OCI-LY7 (cell line): ENCODE results near the gene DDX10. TPM values are rescaled to one million over a fixed set of nuclear protein-coding genes. Genes with fewer than 3 reads are reported as not detected.

Experiments
- BruUV-seq: library from RNA; stranded (reverse); fragments of 400-500 nt; replicated peaks from 2 replicates; lab custom pipeline; 2021; lab: Mats Ljungman, UMichigan
- CTCF ChIA-PET: fragments of 300-600 bp; sonication (Branson Sonifier 250); formaldehyde crosslinking; loops from one replicate; lab custom pipeline; 2022; ENCODE audit warnings: antibody characterized with exemption; ENCODE audit not compliant: unreplicated experiment; lab: Charles Lee
- POLR2A ChIA-PET: fragments of 300-600 bp; sonication (Branson Sonifier 250); formaldehyde crosslinking; loops from one replicate; lab custom pipeline; 2022; ENCODE audit warnings: antibody characterized with exemption; lab: Charles Lee
- DNase-seq: peaks from one replicate; pipeline ENCODE4 v3.0.0-alpha.2; 2015; ENCODE audit warnings: low spot score
- H2AFZ ChIP-seq: fragments of 200-600 bp; sonication (generic), shearing (Covaris generic); 2 replicates; pipeline ENCODE4 v1.6.1; 2014; ENCODE audit warnings: mild to moderate bottlenecking, antibody characterized with exemption, low read length, moderate library complexity
- H3K27ac ChIP-seq: fragments of 200-600 bp; sonication (generic); 2 replicates; pipeline ENCODE4 v1.5.1; 2014; ENCODE audit warnings: mixed run types, low read depth, mild to moderate bottlenecking, moderate library complexity, low read length, inconsistent platforms; ENCODE audit not compliant: poor library complexity, severe bottlenecking
- H3K36me3 ChIP-seq: fragments of 200-600 bp; sonication (generic); 2 replicates; pipeline ENCODE4 v1.6.1; 2014; ENCODE audit warnings: mild to moderate bottlenecking, antibody characterized with exemption, low read length, moderate library complexity, mixed read lengths; ENCODE audit not compliant: insufficient read depth
- H3K4me1 ChIP-seq: fragments of 200-600 bp; sonication (generic); 2 replicates; pipeline ENCODE4 v1.5.1; 2014; ENCODE audit warnings: mild to moderate bottlenecking, low read length; ENCODE audit not compliant: insufficient read depth, poor library complexity, severe bottlenecking
- H3K4me2 ChIP-seq: fragments of 200-600 bp; sonication (generic); 2 replicates; pipeline ENCODE4 v1.6.1; 2014; ENCODE audit warnings: mild to moderate bottlenecking, low read length
- H3K4me3 ChIP-seq: fragments of 200-600 bp; sonication (generic); 2 replicates; pipeline ENCODE4 v1.5.1; 2014; ENCODE audit warnings: mild to moderate bottlenecking, low read depth, low read length; ENCODE audit not compliant: poor library complexity, severe bottlenecking
- H3K79me2 ChIP-seq: fragments of 200-600 bp; sonication (generic); 2 replicates; pipeline ENCODE4 v1.6.1; 2016; ENCODE audit warnings: low read depth, mild to moderate bottlenecking, low read length, moderate library complexity, mixed read lengths; ENCODE audit not compliant: insufficient read depth
- H3K9me2 ChIP-seq: fragments of 200-600 bp; sonication (generic); 2 replicates; pipeline ENCODE4 v1.6.1; 2016; ENCODE audit warnings: mild to moderate bottlenecking, low read length, mixed read lengths; ENCODE audit not compliant: insufficient read depth
- H3K9me3 ChIP-seq: fragments of 200-600 bp; sonication (generic); 2 replicates; pipeline ENCODE4 v1.6.1; 2014; ENCODE audit warnings: mild to moderate bottlenecking, mixed run types, low read length, mixed read lengths
- H4K20me1 ChIP-seq: fragments of 200-600 bp; sonication (generic); 2 replicates; pipeline ENCODE4 v1.6.1; 2014; ENCODE audit warnings: mild to moderate bottlenecking, antibody characterized with exemption, low read length, moderate library complexity, mixed read lengths; ENCODE audit not compliant: insufficient read depth
- CTCF ChIP-seq: fragments of 200-600 bp; sonication (generic); conservative IDR thresholded peaks from 2 replicates; pipeline ENCODE4 v1.5.1; 2014; ENCODE audit warnings: mild to moderate bottlenecking, antibody characterized with exemption, low read length, moderate library complexity, mixed read lengths
- EZH2phosphoT487 ChIP-seq: fragments of 200-600 bp; sonication (generic); IDR thresholded peaks from 2 replicates; pipeline ENCODE4 v1.6.1; 2018; ENCODE audit warnings: low read depth, borderline replicate concordance, mild to moderate bottlenecking, mixed run types, antibody characterized with exemption, low read length, moderate library complexity, mixed read lengths
- intact Hi-C: fragments of 100-400 bp; cut with micrococcal nuclease; formaldehyde crosslinking; loops from one replicate; pipeline ENCODE4 v1.10.0; 2022; ENCODE audit not compliant: unreplicated experiment
- total RNA-seq, 2 experiments: library from RNA; depleted of rRNA in 1 of 2; stranded (reverse); fragments of >200 nt in 1 of 2; shearing (Covaris generic) in 1 of 2; gene quantifications; 2 replicates each; pipeline ENCODE4 v1.2.3, GENCODE V29; 2014 to 2022

DDX10 gene
- total RNA-seq, 2 experiments from 2014 or later, result 46.5 to 48.7 TPM

- H3K79me2 ChIP-seq, result no peaks in the 10 kb centered on the region
- H3K4me2 ChIP-seq, result no peak overlapping the region
- intact Hi-C loops, result no loop called here
- no peak for TF ChIP-seq CTCF
- no peak for TF ChIP-seq EZH2phosphoT487
- H3K36me3 ChIP-seq, result no peaks in the 10 kb centered on the region
- ChIA-PET CTCF (no interaction called here), POLR2A (no interaction called here)
- H2AFZ ChIP-seq, result no peak overlapping the region
- no peak overlapping the region for H3K27ac ChIP-seq
- H4K20me1 ChIP-seq, result no peaks in the 10 kb centered on the region
- H3K4me1 ChIP-seq, result no peaks in the 10 kb centered on the region
- no peaks in the 10 kb centered on the region for H3K9me3 ChIP-seq
- no peak overlapping the region for H3K4me3 ChIP-seq
- no peak for DNase-seq
- BruUV-seq, result no TSS peak
- H3K9me2 ChIP-seq, result no peaks in the 10 kb centered on the region
These were observed 319.7 kb downstream of the DDX10 start for GRCh38 chr11:108984523-108984922.

- H3K27ac ChIP-seq, result no peak overlapping the region
- no peak overlapping the region for H2AFZ ChIP-seq
- ChIA-PET CTCF (no interaction called here), POLR2A (interaction anchor here (0.8 kb wide), 2 partner anchors 29 to 234 kb away, joined by 3 read pairs; no protein-coding TSS in a partner anchor)
- no peaks in the 10 kb centered on the region for H3K9me2 ChIP-seq
- DNase-seq, result no peak
- intact Hi-C loops, result no loop called here
- no peak overlapping the region for H3K4me2 ChIP-seq
- H3K36me3 ChIP-seq, result no peaks in the 10 kb centered on the region
- H3K4me3 ChIP-seq, result no peak overlapping the region
- no peaks in the 10 kb centered on the region for H3K79me2 ChIP-seq
- BruUV-seq, result no TSS peak
- no peak for TF ChIP-seq EZH2phosphoT487
- H3K4me1 ChIP-seq, result no peaks in the 10 kb centered on the region
- H3K9me3 ChIP-seq, result no peaks in the 10 kb centered on the region
- H4K20me1 ChIP-seq, result no peaks in the 10 kb centered on the region
These were observed 320.5 kb downstream of the DDX10 start for GRCh38 chr11:108985236-108985944.

- no TSS peak for BruUV-seq
- no peaks in the 10 kb centered on the region for H4K20me1 ChIP-seq
These were observed 321.0 kb downstream of the DDX10 start for GRCh38 chr11:108985945-108986279.

More at GRCh38 chr11:108985945-108986279, 321.0 kb downstream of the DDX10 start:
- no peak overlapping the region for H3K4me3 ChIP-seq
- no peak for TF ChIP-seq CTCF
- TF ChIP-seq EZH2phosphoT487, result no peak
- no peaks in the 10 kb centered on the region for H3K9me3 ChIP-seq
- POLR2A ChIA-PET, result interaction anchor here (0.8 kb wide), 1 partner anchor 29 kb away, joined by 3 read pairs; no protein-coding TSS in a partner anchor
- DNase-seq, result no peak
- no peak overlapping the region for H3K4me2 ChIP-seq
- intact Hi-C loops, result no loop called here
- H2AFZ ChIP-seq, result no peak overlapping the region
- H3K4me1 ChIP-seq, result no peaks in the 10 kb centered on the region
- CTCF ChIA-PET, result no interaction called here
- H3K9me2 ChIP-seq, result no peaks in the 10 kb centered on the region
- H3K79me2 ChIP-seq, result no peaks in the 10 kb centered on the region
- H3K36me3 ChIP-seq, result no peaks in the 10 kb centered on the region
- no peak overlapping the region for H3K27ac ChIP-seq

Other genes with a start within 250 kb of the DDX10 start
- 0.15 and 0.98 TPM in 2 replicates for gene C11orf65, start 197.5 kb upstream of the DDX10 start, total RNA-seq (2014; rRNA removed; shearing (Covaris generic))
- gene C11orf65, start 197.5 kb upstream of the DDX10 start, total RNA-seq (2022), result 2.0 and 3.4 TPM in 2 replicates
- not detected in 2 replicates for gene POGLUT3, start 166.7 kb upstream of the DDX10 start, total RNA-seq (2014; rRNA removed; shearing (Covaris generic))
- gene POGLUT3, start 166.7 kb upstream of the DDX10 start, total RNA-seq (2022), result not detected in 2 replicates
- 0.05 TPM in 1 of 2 replicates, not detected in the other for gene EXPH5, start 71.3 kb upstream of the DDX10 start, total RNA-seq (2014; rRNA removed; shearing (Covaris generic))
- not detected in 2 replicates for gene EXPH5, start 71.3 kb upstream of the DDX10 start, total RNA-seq (2022)